GM12801 (cell line): ENCODE results near the gene DTYMK.

Source experiments
- TF ChIP-seq, protein P1 (sequence below): IDR thresholded peaks from one replicate; pipeline ENCODE4 v1.5.1; 2011; ENCODE audit warnings: control low read depth; ENCODE audit not compliant: insufficient read length; ENCODE audit errors: extremely low read depth

DTYMK gene

DNA sequence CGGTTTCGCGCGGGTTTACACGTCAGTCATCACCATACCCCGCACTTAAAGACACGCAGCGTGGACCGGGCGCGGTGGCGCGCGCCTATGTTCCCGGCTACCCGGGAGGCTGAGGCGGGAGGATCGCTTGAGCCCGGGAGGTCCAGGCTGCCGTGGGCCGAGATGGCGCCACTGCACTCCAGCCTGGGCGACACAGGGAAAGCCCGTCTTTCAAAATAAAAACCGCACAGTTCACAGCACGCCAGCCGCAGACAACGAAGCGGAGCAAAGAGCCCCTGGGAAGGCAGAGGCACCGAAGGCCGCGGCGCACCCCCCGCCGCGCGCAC is 328 bp downstream of the DTYMK start:
- TF ChIP-seq, protein P1, sequence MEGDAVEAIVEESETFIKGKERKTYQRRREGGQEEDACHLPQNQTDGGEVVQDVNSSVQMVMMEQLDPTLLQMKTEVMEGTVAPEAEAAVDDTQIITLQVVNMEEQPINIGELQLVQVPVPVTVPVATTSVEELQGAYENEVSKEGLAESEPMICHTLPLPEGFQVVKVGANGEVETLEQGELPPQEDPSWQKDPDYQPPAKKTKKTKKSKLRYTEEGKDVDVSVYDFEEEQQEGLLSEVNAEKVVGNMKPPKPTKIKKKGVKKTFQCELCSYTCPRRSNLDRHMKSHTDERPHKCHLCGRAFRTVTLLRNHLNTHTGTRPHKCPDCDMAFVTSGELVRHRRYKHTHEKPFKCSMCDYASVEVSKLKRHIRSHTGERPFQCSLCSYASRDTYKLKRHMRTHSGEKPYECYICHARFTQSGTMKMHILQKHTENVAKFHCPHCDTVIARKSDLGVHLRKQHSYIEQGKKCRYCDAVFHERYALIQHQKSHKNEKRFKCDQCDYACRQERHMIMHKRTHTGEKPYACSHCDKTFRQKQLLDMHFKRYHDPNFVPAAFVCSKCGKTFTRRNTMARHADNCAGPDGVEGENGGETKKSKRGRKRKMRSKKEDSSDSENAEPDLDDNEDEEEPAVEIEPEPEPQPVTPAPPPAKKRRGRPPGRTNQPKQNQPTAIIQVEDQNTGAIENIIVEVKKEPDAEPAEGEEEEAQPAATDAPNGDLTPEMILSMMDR = no peak

DNA sequence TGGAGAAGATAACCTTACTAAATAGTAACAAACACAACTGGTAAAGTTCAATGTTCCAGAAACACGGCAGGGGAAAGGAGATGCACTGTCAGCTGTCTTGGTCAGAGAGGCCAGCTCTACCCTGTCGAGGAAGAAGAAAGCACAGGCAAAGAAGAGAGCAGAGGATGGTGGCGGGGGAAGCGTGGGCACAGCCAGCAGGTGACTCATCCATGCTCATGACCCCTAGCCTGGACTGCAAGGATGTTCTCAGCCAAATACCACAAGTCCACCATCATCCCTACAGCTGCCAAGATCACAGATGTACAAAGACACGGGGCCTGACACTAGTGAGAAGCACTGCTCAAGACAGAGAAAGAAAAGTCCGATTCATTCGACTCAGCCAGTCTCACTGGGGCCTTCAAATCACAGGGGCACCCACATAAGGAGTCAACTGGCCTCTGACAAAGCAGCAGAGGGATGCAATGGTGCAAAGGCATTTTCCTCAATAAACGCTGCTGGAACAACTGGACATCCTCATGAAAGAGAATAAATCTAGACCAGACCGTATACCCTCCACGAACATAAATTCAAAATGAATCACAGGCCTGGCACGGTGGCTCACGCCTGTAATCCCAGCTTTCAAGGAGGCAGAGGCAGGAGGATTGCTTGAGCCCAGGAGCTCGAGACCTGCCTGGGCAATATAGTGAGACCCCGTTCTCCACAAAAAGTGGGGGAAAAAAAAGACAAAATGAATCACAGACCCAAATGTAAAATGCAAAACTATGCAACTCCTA is 5.6 kb downstream of the DTYMK start:
- TF ChIP-seq, protein P1 = no peak

DNA sequence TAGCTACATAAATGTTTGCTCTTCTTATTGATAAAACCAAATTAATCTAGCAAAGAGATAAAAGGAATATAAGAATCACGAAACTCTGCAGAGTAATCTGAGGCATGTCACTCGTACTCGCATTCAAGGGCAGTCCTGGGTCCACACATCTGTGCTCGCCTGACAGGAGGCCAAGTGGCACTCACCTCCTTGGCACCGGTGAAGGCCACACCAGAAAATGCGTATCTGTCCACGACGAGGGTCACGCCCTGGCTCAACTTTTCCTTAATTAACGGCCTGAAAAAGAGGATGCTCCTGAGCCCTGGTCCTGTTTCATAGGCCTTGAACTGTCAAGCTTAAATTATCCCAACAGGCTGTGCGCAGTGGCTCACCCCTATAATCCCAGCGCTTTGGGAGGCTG is 6.6 kb downstream of the DTYMK start:
- TF ChIP-seq, protein P1 = no peak

DNA sequence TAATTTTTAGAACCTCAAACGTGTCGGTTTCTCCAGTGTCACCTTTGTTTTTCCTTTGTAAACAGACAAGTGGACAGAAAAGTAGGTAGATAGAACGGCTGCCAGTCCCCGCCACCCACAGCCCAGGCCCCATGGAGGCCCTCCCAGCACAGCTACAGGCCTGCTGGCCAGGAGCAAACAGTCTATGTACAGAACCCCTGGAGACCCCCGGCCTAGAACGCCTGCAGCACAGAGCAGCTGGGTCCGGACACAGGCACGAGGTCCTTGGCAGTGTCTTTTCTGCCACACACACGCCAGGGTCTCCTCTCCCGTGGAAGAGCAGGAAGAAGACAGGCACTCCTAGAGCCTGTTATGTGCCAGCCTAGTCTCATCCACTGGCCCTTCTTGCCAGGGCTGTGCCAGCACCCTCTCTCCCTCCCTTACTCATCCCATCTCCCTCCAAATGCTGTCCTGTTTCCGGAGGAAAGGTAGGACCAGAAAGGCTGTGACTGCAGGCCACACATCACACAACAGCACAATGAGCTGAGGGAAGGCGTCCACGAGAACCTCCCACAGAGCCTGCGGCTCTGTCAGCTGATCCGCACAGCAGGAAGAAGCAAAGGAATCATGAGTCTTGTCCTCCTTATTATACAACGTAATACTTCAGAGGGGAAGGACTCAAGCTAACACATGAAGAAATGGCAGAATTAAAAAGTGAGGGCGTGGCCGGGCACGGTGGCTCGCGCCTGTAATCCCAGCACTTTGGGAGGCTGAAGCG is 7.7 kb downstream of the DTYMK start:
- TF ChIP-seq, protein P1 = no peak

DNA sequence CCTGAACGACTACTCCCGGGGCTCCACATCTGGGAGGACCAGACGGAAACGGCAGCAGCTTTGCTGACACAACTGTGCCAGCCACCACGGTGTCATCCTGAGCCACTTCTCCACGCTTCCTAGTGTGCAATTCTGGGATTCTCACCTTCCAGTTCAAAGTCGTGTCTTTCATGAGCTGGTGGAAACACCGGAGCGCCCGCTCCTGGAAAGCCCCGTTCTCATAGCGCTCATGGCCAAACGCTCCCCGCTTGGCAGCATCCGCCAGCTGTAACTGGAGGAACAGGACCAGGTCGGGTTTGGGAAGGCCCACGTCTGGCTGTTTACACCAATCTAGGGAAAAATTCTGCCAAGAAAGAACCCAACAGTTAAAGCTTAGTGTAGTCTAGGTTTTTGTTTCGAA is 8.3 kb downstream of the DTYMK start:
- TF ChIP-seq, protein P1 = no peak

DNA sequence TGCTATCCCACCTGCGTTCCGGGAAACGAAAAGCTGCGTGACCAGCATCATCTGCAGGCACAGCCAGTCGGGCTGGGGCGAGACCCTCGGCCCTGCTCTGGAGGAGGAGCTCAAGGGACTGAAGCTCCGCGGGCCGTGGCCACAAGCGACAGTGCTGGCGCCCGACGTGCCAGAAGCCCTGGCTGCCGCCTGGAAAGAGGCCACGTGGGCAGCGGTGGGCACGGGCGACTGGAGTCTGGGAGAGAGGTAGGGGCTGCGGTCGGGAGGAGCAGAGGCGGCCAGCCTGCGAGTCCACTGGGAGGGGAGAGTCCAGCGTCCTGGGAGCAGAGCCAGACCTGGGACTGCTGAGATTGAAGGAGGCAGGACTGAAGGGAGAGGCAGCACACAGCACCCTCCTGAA is 9.2 kb downstream of the DTYMK start:
- TF ChIP-seq, protein P1 = no peak

DNA sequence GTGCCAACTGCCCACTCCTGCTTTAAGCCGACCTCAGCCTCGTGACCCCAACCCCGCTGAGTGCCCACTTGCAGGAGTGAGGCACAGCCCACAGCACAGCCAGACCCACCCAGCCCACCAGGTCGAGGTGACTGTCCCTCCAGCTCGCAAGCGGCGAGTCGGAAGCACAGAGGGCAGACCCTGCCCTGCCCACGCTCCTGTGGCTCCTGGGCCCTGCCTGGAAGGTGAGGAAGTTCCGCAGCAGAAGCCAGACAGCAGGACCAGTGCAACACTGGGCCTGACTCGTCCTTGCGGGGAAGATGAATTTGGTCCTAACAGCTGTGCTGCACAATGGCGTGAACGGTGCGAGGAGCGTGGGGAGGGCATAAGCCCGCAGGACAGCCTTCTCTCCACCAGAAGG is 9.9 kb downstream of the DTYMK start:
- TF ChIP-seq, protein P1 = no peak
